A673 (cell line): Measurements from ENCODE around the gene RIIAD1. TPM values are rescaled to one million over a fixed set of nuclear protein-coding genes. Genes with fewer than 3 reads are reported as not detected.

Source experiments
- BruUV-seq: library from RNA; stranded (reverse); fragments of 400-500 nt; replicated peaks from 2 replicates; lab custom pipeline; 2021; lab: Mats Ljungman, UMichigan
- CTCF ChIA-PET: fragments of 300-600 bp; sonication (Branson Sonifier 250); formaldehyde crosslinking; loops from one replicate; lab custom pipeline; 2022; ENCODE audit warnings: antibody characterized with exemption; lab: Charles Lee
- POLR2A ChIA-PET: fragments of 300-600 bp; sonication (Branson Sonifier 250); formaldehyde crosslinking; loops from one replicate; lab custom pipeline; 2022; ENCODE audit warnings: antibody characterized with exemption; ENCODE audit not compliant: low non-redundant PET; lab: Charles Lee
- DNase-seq: peaks from one replicate; pipeline ENCODE4 v3.0.0-alpha.2; 2015; ENCODE audit warnings: low spot score
- H3K27ac ChIP-seq: fragments of 200-600 bp; sonication (generic); 2 replicates; pipeline ENCODE4 v1.5.1; 2016; ENCODE audit warnings: mixed run types, low read depth, mild to moderate bottlenecking, mixed read lengths, antibody characterized with exemption, low read length; ENCODE audit not compliant: poor library complexity, severe bottlenecking
- H3K27me3 ChIP-seq: fragments of 200-600 bp; sonication (generic); replicated peaks from 2 replicates; pipeline ENCODE4 v1.6.1; 2017; ENCODE audit warnings: mixed run types, low read depth, mild to moderate bottlenecking, mixed read lengths, antibody characterized with exemption, low read length; ENCODE audit not compliant: insufficient read depth, poor library complexity
- H3K36me3 ChIP-seq: fragments of 200-600 bp; sonication (generic); 2 replicates; pipeline ENCODE4 v1.6.1; 2016; ENCODE audit warnings: mixed run types, mild to moderate bottlenecking, mixed read lengths, antibody characterized with exemption, low read length; ENCODE audit not compliant: insufficient read depth, poor library complexity, severe bottlenecking
- H3K4me1 ChIP-seq: fragments of 200-600 bp; sonication (generic); 2 replicates; pipeline ENCODE4 v1.6.1; 2017; ENCODE audit warnings: mixed run types, mild to moderate bottlenecking, mixed read lengths, antibody characterized with exemption, low read length; ENCODE audit not compliant: insufficient read depth, poor library complexity, severe bottlenecking
- H3K4me3 ChIP-seq: fragments of 200-600 bp; sonication (generic); 2 replicates; pipeline ENCODE4 v1.5.1; 2016; ENCODE audit warnings: low read depth, mixed run types, mild to moderate bottlenecking, mixed read lengths, low read length; ENCODE audit not compliant: poor library complexity, severe bottlenecking
- H3K9me3 ChIP-seq: fragments of 200-600 bp; sonication (generic); 2 replicates; pipeline ENCODE4 v1.6.1; 2016; ENCODE audit warnings: mixed run types, low read depth, mild to moderate bottlenecking, mixed read lengths, antibody characterized with exemption, low read length; ENCODE audit not compliant: poor library complexity, severe bottlenecking
- CTCF ChIP-seq: fragments of 300-800, 200-600 bp; sonication (generic); conservative IDR thresholded peaks from 2 replicates; pipeline ENCODE4 v1.5.1; 2017; ENCODE audit warnings: low read depth, mild to moderate bottlenecking, antibody characterized with exemption, low read length, moderate library complexity, mixed read lengths
- EZH2 ChIP-seq: fragments of 200-600 bp; sonication (generic); IDR thresholded peaks from 2 replicates; pipeline ENCODE4 v1.6.1; 2017; ENCODE audit warnings: borderline replicate concordance, low read depth, mild to moderate bottlenecking, mixed read lengths, antibody characterized with exemption, low read length; ENCODE audit not compliant: poor library complexity, severe bottlenecking
- intact Hi-C: fragments of 100-400 bp; cut with micrococcal nuclease; formaldehyde crosslinking; loops from one replicate; pipeline ENCODE4 v1.10.0; 2022; ENCODE audit not compliant: unreplicated experiment
- total RNA-seq: library from RNA; stranded (reverse); gene quantifications from 2 replicates; pipeline ENCODE4 v1.2.3, GENCODE V29; 2021

RIIAD1 gene
- total RNA-seq, 1 experiment from 2014 or later, result not detected

- intact Hi-C loops, result no loop called here
- no peaks in the 10 kb centered on the region for H3K27me3 ChIP-seq
- DNase-seq, result no peak
- H3K4me1 ChIP-seq, result no peaks in the 10 kb centered on the region
- H3K27ac ChIP-seq, result no peak overlapping the region
- TF ChIP-seq CTCF, result no peak
- POLR2A ChIA-PET, result no interaction called here
- peaks cover 6% of the 10 kb centered on the region for H3K36me3 ChIP-seq
- CTCF ChIA-PET, result no interaction called here
- no peaks in the 10 kb centered on the region for H3K9me3 ChIP-seq
- H3K4me3 ChIP-seq, result no peak overlapping the region
- no TSS peak for BruUV-seq
Observed at GRCh38 chr1:151686561-151686960, 34.8 kb upstream of the RIIAD1 start.

DNA sequence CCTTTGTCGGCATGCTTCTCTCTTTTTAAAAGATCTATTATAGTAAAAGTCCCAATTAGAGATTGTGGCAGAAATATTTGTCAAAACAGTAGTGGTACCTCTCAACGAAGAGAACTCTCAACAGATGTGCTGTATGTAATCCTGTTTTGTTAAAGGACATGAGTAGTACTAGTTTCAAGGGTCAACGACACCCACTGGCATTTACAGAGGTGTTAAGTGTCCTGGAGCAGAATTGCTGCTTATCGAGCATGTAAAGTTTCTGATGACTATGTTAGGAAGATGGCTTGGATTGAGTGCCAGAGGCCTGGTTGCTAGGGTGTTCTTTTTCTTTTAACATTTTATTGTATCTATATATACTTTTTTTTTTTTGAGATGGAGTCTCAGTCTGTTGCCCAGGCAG lies 31.8 kb upstream of the RIIAD1 start:
- intact Hi-C loops, result no loop called here

DNA sequence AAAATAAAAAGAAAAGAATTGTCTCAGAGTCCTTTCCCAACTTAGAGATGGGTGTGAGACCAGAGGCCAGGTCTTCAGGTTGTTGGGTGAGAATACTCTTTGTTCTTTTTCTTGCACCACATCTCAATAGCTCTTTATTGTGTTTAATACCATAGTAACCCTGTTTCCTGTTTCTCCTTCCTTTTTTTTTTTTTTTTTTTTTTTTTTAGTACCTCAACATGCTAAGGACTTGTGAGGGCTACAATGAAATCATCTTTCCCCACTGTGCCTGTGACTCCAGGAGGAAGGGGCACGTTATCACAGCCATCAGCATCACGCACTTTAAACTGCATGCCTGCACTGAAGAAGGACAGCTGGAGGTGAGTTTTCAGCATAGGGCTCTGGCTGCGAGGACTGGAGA lies 29.1 kb upstream of the RIIAD1 start:
- Histone ChIP-seq H3K9me3 (no peaks in the 10 kb centered on the region), H3K36me3 (peaks cover 21% of the 10 kb centered on the region), H3K4me1 (no peaks in the 10 kb centered on the region), H3K4me3 (no peak overlapping the region), H3K27ac (no peak overlapping the region), H3K27me3 (no peaks in the 10 kb centered on the region)
- no TSS peak for BruUV-seq
- TF ChIP-seq CTCF (no peak), EZH2 (no peak)
- intact Hi-C loops, result no loop called here
- DNase-seq, result no peak
- ChIA-PET CTCF (no interaction called here), POLR2A (no interaction called here)

More for the DNA sequence above, 31.8 kb upstream of the RIIAD1 start:
- no peak for DNase-seq
- CTCF ChIA-PET, result no interaction called here
- Histone ChIP-seq H3K9me3 (no peaks in the 10 kb centered on the region), H3K36me3 (peaks cover 16% of the 10 kb centered on the region), H3K4me3 (no peak overlapping the region), H3K27me3 (no peaks in the 10 kb centered on the region), H3K27ac (no peak overlapping the region), H3K4me1 (no peaks in the 10 kb centered on the region)
- TF ChIP-seq EZH2 (no peak), CTCF (no peak)
- BruUV-seq, result no TSS peak
- POLR2A ChIA-PET, result no interaction called here
